Tibial artery (tissue), 4 donors: Measurements from ENCODE around the gene MAPKAP1.

ENCODE experiments used
- DNase-seq, 2 donors: peaks; one replicate each; pipeline ENCODE4 v3.0.0-alpha.2; 2019
- H3K27ac ChIP-seq, 2 donors: fragments of 200-600 bp; sonication (generic) in 1 of 2; 1 replicate in 1 of 2; 2 replicates in 1 of 2; pipeline ENCODE4 v1.5.1; 2018 to 2019; ENCODE audit warnings: mild to moderate bottlenecking in 1 of 2
- H3K27me3 ChIP-seq, 2 donors: fragments of 200-600 bp; sonication (generic) in 1 of 2; one replicate each; pipeline versions ENCODE4 v1.5.1 to v1.6.0; 2016 to 2019
- H3K36me3 ChIP-seq, 3 donors: fragments of 200-600 bp; sonication (generic) in 2 of 3; one replicate each; pipeline ENCODE4 v1.5.1; 2016 to 2019; ENCODE audit warnings: mild to moderate bottlenecking in 2 of 3
- H3K4me1 ChIP-seq, 4 donors: fragments of 200-600 bp; sonication (generic) in 2 of 4; 1 replicate in 3 of 4; 2 replicates in 1 of 4; pipeline ENCODE4 v1.5.1; 2016 to 2019
- H3K4me3 ChIP-seq, 2 donors: fragments of 200-600 bp; sonication (generic) in 1 of 2; 1 replicate in 1 of 2; 2 replicates in 1 of 2; pipeline ENCODE4 v1.5.1; 2018 to 2019; ENCODE audit warnings: mild to moderate bottlenecking in 2 of 2
- H3K9me3 ChIP-seq, 3 donors: fragments of 200-600 bp; sonication (generic) in 1 of 3; one replicate each; pipeline ENCODE4 v1.5.1; 2016 to 2019
- CTCF ChIP-seq, 2 experiments: fragments of 200-600 bp in 1 of 2; fragments of 450-650 bp in 1 of 2; IDR thresholded peaks; one replicate each; pipeline ENCODE4 v1.5.1; 2017 to 2019; ENCODE audit warnings: antibody characterized with exemption in 2 of 2, mild to moderate bottlenecking in 1 of 2, moderate library complexity in 1 of 2
- intact Hi-C: fragments of 100-400 bp; cut with DNase I; formaldehyde crosslinking; loops from one replicate; pipeline ENCODE4 v1.15.0; 2023; ENCODE audit warnings: low total_unique reads

The MAPKAP1 gene

GRCh38 chr9:125613141-125613540, 93.9 kb downstream of the MAPKAP1 start:
- no peak for TF ChIP-seq CTCF (IDR thresholded peaks at IDR 0.05)
- H3K27me3 ChIP-seq = no peaks in the 10 kb centered on the region
- intact Hi-C loops = no loop called here

GRCh38 chr9:125612616-125613015, 94.4 kb downstream of the MAPKAP1 start:
- no peak overlapping the region for H3K27ac ChIP-seq
- H3K4me1 ChIP-seq = no peaks in the 10 kb centered on the region
- no peak for DNase-seq
- H3K36me3 ChIP-seq = no peaks in the 10 kb centered on the region
- TF ChIP-seq CTCF (IDR thresholded peaks at IDR 0.05) = no peak
- H3K4me3 ChIP-seq = no peak overlapping the region
- H3K27me3 ChIP-seq = no peaks in the 10 kb centered on the region
- intact Hi-C loops = no loop called here
- no peaks in the 10 kb centered on the region for H3K9me3 ChIP-seq

More at GRCh38 chr9:125613141-125613540, 93.9 kb downstream of the MAPKAP1 start:
- Histone ChIP-seq H3K9me3 (no peaks in the 10 kb centered on the region), H3K4me3 (no peak overlapping the region), H3K27ac (no peak overlapping the region), H3K36me3 (no peaks in the 10 kb centered on the region), H3K4me1 (no peaks in the 10 kb centered on the region)
- DNase-seq = no peak

GRCh38 chr9:125611121-125611765, 95.8 kb downstream of the MAPKAP1 start:
- Histone ChIP-seq H3K27me3 (no peaks in the 10 kb centered on the region), H3K36me3 (no peaks in the 10 kb centered on the region), H3K27ac (no peak overlapping the region), H3K4me1 (no peaks in the 10 kb centered on the region), H3K9me3 (no peaks in the 10 kb centered on the region), H3K4me3 (no peak overlapping the region)
- DNase-seq = no peak
- intact Hi-C loops = no loop called here
- TF ChIP-seq CTCF (IDR thresholded peaks at IDR 0.05) = no peak

- Histone ChIP-seq H3K4me1 (no peaks in the 10 kb centered on the region), H3K4me3 (no peak overlapping the region), H3K27ac (no peak overlapping the region), H3K27me3 (no peaks in the 10 kb centered on the region), H3K9me3 (no peaks in the 10 kb centered on the region), H3K36me3 (no peaks in the 10 kb centered on the region)
- DNase-seq = no peak
- intact Hi-C loops = no loop called here
- no peak for TF ChIP-seq CTCF (IDR thresholded peaks at IDR 0.05)
Observed at GRCh38 chr9:125609744-125610143, 97.3 kb downstream of the MAPKAP1 start.

- no peaks in the 10 kb centered on the region for H3K36me3 ChIP-seq
- H3K27ac ChIP-seq = no peak overlapping the region
- no peaks in the 10 kb centered on the region for H3K4me1 ChIP-seq
- intact Hi-C loops = no loop called here
- DNase-seq = no peak
- H3K27me3 ChIP-seq = no peaks in the 10 kb centered on the region
- H3K9me3 ChIP-seq = no peaks in the 10 kb centered on the region
- TF ChIP-seq CTCF (IDR thresholded peaks at IDR 0.05) = no peak
- H3K4me3 ChIP-seq = no peak overlapping the region
Observed at GRCh38 chr9:125608489-125609224, 98.4 kb downstream of the MAPKAP1 start.
